NCI-H2227 treated with DMSO at 0.1 percent for 48 hours (cell line): Measurements from ENCODE around the gene CEP72.
A peak's percentile ranks its signal among the peaks of the same experiment; 100 is the strongest.
"Not testable (repeated sequence)": the region's sequence is repeated elsewhere in the genome, so short reads cannot be mapped to it uniquely, and the experiment has no call there.

Experiments used
- DNase-seq: peaks from one replicate; lab custom pipeline; 2025; lab: John Stamatoyannopoulos, UW

The CEP72 gene

GRCh38 chr5:611731-612486 lies at the start of gene CEP72:
TSS of gene CEP72 (plus strand) at chr5:612340. CDS start at chr5:612362, 22 bp downstream.
- DNase-seq: peak; percentile 95

- no peak for DNase-seq
These were observed 46.2 kb upstream of the CEP72 start for GRCh38 chr5:565782-566440.

- no peak for DNase-seq
These were observed 45.4 kb upstream of the CEP72 start for GRCh38 chr5:566636-567309.

GRCh38 chr5:567664-568060 lies 44.5 kb upstream of the CEP72 start:
- no peak for DNase-seq

- no peak for DNase-seq
These were observed 43.9 kb upstream of the CEP72 start for GRCh38 chr5:568061-568781.

- no peak for DNase-seq
These were observed 43.3 kb upstream of the CEP72 start for GRCh38 chr5:568809-569208.

- DNase-seq: no peak
These were observed 42.7 kb upstream of the CEP72 start for GRCh38 chr5:569358-569867.

- DNase-seq: no peak
These were observed 42.2 kb upstream of the CEP72 start for GRCh38 chr5:569868-570361.

- no peak for DNase-seq
These were observed 41.7 kb upstream of the CEP72 start for GRCh38 chr5:570446-570845.

GRCh38 chr5:570886-571285 lies 41.3 kb upstream of the CEP72 start:
- DNase-seq: no peak

- no peak for DNase-seq
These were observed 40.3 kb upstream of the CEP72 start for GRCh38 chr5:571791-572190.

GRCh38 chr5:572398-573019 lies 39.6 kb upstream of the CEP72 start:
- no peak for DNase-seq

- no peak for DNase-seq
These were observed 38.9 kb upstream of the CEP72 start for GRCh38 chr5:573206-573605.

GRCh38 chr5:573976-574375 lies 38.2 kb upstream of the CEP72 start:
- DNase-seq: peak; percentile 13

GRCh38 chr5:574906-575305 lies 37.2 kb upstream of the CEP72 start:
- DNase-seq: no peak

- DNase-seq: no peak
These were observed 36.5 kb upstream of the CEP72 start for GRCh38 chr5:575636-576035.

GRCh38 chr5:577214-577613 lies 34.9 kb upstream of the CEP72 start:
- DNase-seq: not testable (repeated sequence)

- DNase-seq: no peak
These were observed 34.3 kb upstream of the CEP72 start for GRCh38 chr5:577800-578199.

- DNase-seq: no peak
These were observed 32.9 kb upstream of the CEP72 start for GRCh38 chr5:579211-579610.

- DNase-seq: no peak
These were observed 32.3 kb upstream of the CEP72 start for GRCh38 chr5:579746-580366.

GRCh38 chr5:580436-580835 lies 31.7 kb upstream of the CEP72 start:
- DNase-seq: no peak
